ENCODE data around the gene FBXW4.

The FBXW4 gene

GRCh38 chr10:101720606-101721230 lies 25.7 kb upstream of the FBXW4 start:
- Histone ChIP-seq H3K4me3 (ENCODE audit: low read depth, low read length) (no peak overlapping the region), H3K27ac (no peak overlapping the region), H3K27me3 (replicated peaks) (no peaks in the 10 kb centered on the region), H3K36me3 (replicated peaks) (no peaks in the 10 kb centered on the region)
- in situ Hi-C loops (cut with HindIII; ENCODE audit: low pct_ligation_motif_present, low sequenced_read_pairs) = no loop called here
- no peak for TF ChIP-seq CTCF (IDR thresholded peaks at IDR 0.05; ENCODE audit: low read depth, low read length, missing control alignments)
- no peak for DNase-seq

- no peak for TF ChIP-seq CTCF (IDR thresholded peaks at IDR 0.05; ENCODE audit: low read depth, low read length, missing control alignments)
- no peaks in the 10 kb centered on the region for H3K27me3 ChIP-seq (replicated peaks)
- DNase-seq = no peak
- H3K27ac ChIP-seq = no peak overlapping the region
- H3K4me3 ChIP-seq (ENCODE audit: low read depth, low read length) = no peak overlapping the region
- H3K36me3 ChIP-seq (replicated peaks) = no peaks in the 10 kb centered on the region
- in situ Hi-C loops (cut with HindIII; ENCODE audit: low pct_ligation_motif_present, low sequenced_read_pairs) = no loop called here
These were observed 23.8 kb upstream of the FBXW4 start for GRCh38 chr10:101718690-101719275.

GRCh38 chr10:101716891-101717659 lies 22.1 kb upstream of the FBXW4 start:
- no peak for TF ChIP-seq CTCF (IDR thresholded peaks at IDR 0.05; ENCODE audit: low read depth, low read length, missing control alignments)
- no peak overlapping the region for H3K27ac ChIP-seq
- in situ Hi-C loops (cut with HindIII; ENCODE audit: low pct_ligation_motif_present, low sequenced_read_pairs) = no loop called here
- H3K4me3 ChIP-seq (ENCODE audit: low read depth, low read length) = no peak overlapping the region
- no peaks in the 10 kb centered on the region for H3K27me3 ChIP-seq (replicated peaks)
- DNase-seq = no peak
- H3K36me3 ChIP-seq (replicated peaks) = no peaks in the 10 kb centered on the region

GRCh38 chr10:101712997-101713396 lies 18.0 kb upstream of the FBXW4 start:
- H3K36me3 ChIP-seq (replicated peaks) = no peaks in the 10 kb centered on the region
- peaks cover 6% of the 10 kb centered on the region for H3K27me3 ChIP-seq (replicated peaks)
- H3K4me3 ChIP-seq (ENCODE audit: low read depth, low read length) = no peak overlapping the region
- TF ChIP-seq CTCF (IDR thresholded peaks at IDR 0.05; ENCODE audit: low read depth, low read length, missing control alignments) = no peak
- no peak for DNase-seq
- no peak overlapping the region for H3K27ac ChIP-seq
- in situ Hi-C loops (cut with HindIII; ENCODE audit: low pct_ligation_motif_present, low sequenced_read_pairs) = no loop called here

- Histone ChIP-seq H3K36me3 (replicated peaks) (no peaks in the 10 kb centered on the region), H3K4me3 (ENCODE audit: low read depth, low read length) (no peak overlapping the region), H3K27me3 (replicated peaks) (peaks cover 8% of the 10 kb centered on the region), H3K27ac (no peak overlapping the region)
- no peak for TF ChIP-seq CTCF (IDR thresholded peaks at IDR 0.05; ENCODE audit: low read depth, low read length, missing control alignments)
- no peak for DNase-seq
- in situ Hi-C loops (cut with HindIII; ENCODE audit: low pct_ligation_motif_present, low sequenced_read_pairs) = no loop called here
These were observed 15.8 kb upstream of the FBXW4 start for GRCh38 chr10:101710793-101711192.

All from brain microvascular endothelial cell (primary cell).